Tibial nerve (tissue), 4 donors: ENCODE results near the gene TMEM168. TPM values are rescaled to one million over a fixed set of nuclear protein-coding genes. Genes with fewer than 3 reads are reported as not detected.
"Not testable (repeated sequence)": the region's sequence is repeated elsewhere in the genome, so short reads cannot be mapped to it uniquely, and the experiment has no call there.

Experiments used
- DNase-seq, 2 donors: peaks; one replicate each; pipeline ENCODE4 v3.0.0-alpha.2; 2019; ENCODE audit warnings: low spot score in 2 of 2
- H3K27ac ChIP-seq, 4 donors: fragments of 200-600 bp; sonication (generic) in 3 of 4; one replicate each; pipeline ENCODE4 v1.5.1; 2017 to 2019; ENCODE audit warnings: mild to moderate bottlenecking in 1 of 4
- H3K27me3 ChIP-seq, 2 donors: fragments of 200-600 bp; sonication (generic) in 1 of 2; one replicate each; pipeline versions ENCODE4 v1.5.1 to v1.6.0; 2017 to 2019
- H3K36me3 ChIP-seq, 3 donors: fragments of 200-600 bp; sonication (generic); one replicate each; pipeline ENCODE4 v1.5.1; 2018 to 2019
- H3K4me1 ChIP-seq, 4 donors: fragments of 200-600 bp; sonication (generic) in 3 of 4; one replicate each; pipeline ENCODE4 v1.5.1; 2017 to 2019
- H3K4me3 ChIP-seq, 4 donors: fragments of 200-600 bp; sonication (generic) in 3 of 4; one replicate each; pipeline ENCODE4 v1.5.1; 2017 to 2019; ENCODE audit warnings: mild to moderate bottlenecking in 1 of 4, moderate library complexity in 1 of 4
- H3K9me3 ChIP-seq, 4 donors: fragments of 200-600 bp; sonication (generic) in 3 of 4; one replicate each; pipeline ENCODE4 v1.5.1; 2017 to 2019
- EP300 ChIP-seq, 2 donors: sonication (generic); formaldehyde crosslinking; IDR thresholded peaks; one replicate each; pipeline ENCODE4 v1.6.1; 2017; ENCODE audit warnings: antibody characterized with exemption in 2 of 2, mild to moderate bottlenecking in 1 of 2
- POLR2A ChIP-seq, 2 donors: fragments of 450-650 bp; IDR thresholded peaks; one replicate each; pipeline ENCODE4 v1.6.1; 2017; ENCODE audit warnings: antibody characterized with exemption in 2 of 2, mild to moderate bottlenecking in 2 of 2, moderate library complexity in 2 of 2
- WGBS, 2 donors: methylation state at CpG; one replicate each; pipeline ENCODE4 v1.1.5; 2018; 5-methylcytosine and 5-hydroxymethylcytosine counted together
- total RNA-seq, 4 donors: library from RNA; depleted of rRNA; stranded (reverse); fragments of >200 nt; gene quantifications; one replicate each; pipeline ENCODE4 v1.1.0, GENCODE V29; 2016
- TF ChIP-seq, protein P1 (sequence below), 5 experiments: fragments of 200-600 bp in 3 of 5; fragments of 450-650 bp in 2 of 5; sonication (generic) in 3 of 5; IDR thresholded peaks; one replicate each; pipeline ENCODE4 v1.5.1; 2016 to 2019; ENCODE audit warnings: antibody characterized with exemption in 5 of 5, mild to moderate bottlenecking in 3 of 5, moderate library complexity in 2 of 5

TMEM168 gene
- total RNA-seq, 4 donors from 2014 or later = 15.6 to 30.6 (median 28.4) TPM

DNA sequence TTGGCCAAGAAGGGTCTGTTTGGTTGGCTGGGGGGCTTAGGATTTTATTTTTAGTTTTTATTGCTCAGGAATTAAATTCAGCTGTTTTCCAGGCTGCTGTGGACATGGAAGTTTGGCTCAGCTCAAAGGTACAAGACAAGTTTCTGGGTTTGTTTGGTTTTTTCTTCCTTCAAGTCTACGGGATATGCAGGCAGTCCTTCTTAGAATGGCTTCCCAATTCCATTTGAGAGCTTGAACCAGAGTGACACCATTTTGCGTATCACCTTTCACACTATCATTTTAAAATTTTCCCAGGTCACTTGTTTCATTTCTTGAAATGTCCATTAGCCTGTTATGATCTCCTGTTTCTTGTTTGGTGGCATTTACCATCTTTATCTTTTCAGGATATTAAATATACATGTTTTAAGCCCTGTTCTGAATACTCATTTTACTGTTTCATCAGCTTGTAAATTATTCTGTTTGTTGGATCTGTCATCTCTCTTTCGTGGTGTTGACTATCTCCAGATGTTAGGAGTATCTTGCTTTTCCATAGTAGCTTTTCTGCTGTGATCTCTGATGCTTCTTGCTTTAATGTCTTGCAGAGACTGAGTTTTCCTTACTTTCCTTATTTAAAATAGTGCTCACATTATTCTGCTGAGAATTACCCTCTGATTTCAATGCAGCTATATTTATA is 9.4 kb upstream of the TMEM168 start:
- WGBS, 2 donors = 69 to 75% methylated on average over 3 of the region's 3 CpGs
- TF ChIP-seq, protein P1, sequence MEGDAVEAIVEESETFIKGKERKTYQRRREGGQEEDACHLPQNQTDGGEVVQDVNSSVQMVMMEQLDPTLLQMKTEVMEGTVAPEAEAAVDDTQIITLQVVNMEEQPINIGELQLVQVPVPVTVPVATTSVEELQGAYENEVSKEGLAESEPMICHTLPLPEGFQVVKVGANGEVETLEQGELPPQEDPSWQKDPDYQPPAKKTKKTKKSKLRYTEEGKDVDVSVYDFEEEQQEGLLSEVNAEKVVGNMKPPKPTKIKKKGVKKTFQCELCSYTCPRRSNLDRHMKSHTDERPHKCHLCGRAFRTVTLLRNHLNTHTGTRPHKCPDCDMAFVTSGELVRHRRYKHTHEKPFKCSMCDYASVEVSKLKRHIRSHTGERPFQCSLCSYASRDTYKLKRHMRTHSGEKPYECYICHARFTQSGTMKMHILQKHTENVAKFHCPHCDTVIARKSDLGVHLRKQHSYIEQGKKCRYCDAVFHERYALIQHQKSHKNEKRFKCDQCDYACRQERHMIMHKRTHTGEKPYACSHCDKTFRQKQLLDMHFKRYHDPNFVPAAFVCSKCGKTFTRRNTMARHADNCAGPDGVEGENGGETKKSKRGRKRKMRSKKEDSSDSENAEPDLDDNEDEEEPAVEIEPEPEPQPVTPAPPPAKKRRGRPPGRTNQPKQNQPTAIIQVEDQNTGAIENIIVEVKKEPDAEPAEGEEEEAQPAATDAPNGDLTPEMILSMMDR (IDR thresholded peaks at IDR 0.05) = no peak
- TF ChIP-seq EP300 (IDR thresholded peaks at IDR 0.05) = no peak
- TF ChIP-seq POLR2A (IDR thresholded peaks at IDR 0.05) = no peak
- Histone ChIP-seq H3K27ac (no peak overlapping the region), H3K9me3 (no peaks in the 10 kb centered on the region), H3K4me1 (no peaks in the 10 kb centered on the region), H3K27me3 (no peaks in the 10 kb centered on the region), H3K36me3 (no peaks in the 10 kb centered on the region), H3K4me3 (no peak overlapping the region)
- DNase-seq = no peak

DNA sequence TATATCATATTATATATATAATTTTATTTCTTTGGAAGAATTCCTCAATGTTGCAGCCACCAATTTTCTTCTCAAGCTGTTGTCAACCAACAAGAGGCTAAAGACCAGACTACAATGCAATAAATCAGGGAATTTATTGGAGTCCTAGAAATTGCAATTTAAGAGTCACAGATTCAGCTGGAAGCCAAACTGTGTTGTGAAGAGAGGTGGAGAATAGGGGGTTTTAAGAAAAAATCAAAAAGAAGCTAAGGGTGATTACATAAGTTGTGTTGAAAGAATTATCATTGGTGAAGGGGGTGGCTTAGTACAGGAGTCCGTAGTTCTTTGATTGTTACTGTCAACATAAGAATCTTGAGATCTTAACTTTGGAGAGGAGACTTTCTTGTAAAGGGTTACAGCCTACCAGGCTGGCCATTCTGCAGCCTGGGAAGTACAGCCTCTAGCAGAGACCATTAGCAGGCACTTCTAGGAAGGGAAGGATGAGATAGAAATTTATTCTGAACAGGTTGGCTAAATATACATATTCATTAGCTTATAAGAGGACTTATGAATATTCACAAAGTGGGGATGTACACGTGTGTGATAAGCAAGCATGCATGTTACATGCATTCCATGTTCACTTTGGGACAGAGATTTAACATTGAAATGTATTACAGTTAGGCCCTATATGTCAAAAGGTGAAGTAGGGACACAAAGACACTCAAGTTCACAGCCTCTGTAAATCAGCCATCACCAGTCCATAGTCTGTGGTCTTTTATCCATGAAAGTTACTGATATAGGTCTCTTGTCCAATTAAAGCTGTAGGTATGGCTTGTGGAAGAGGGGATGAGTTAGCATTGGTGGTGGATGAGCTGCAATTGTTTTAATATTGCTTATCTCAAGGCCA is 8.3 kb upstream of the TMEM168 start:
- no peak for TF ChIP-seq EP300 (IDR thresholded peaks at IDR 0.05)
- TF ChIP-seq, protein P1 (IDR thresholded peaks at IDR 0.05) = no peak
- no peak for TF ChIP-seq POLR2A (IDR thresholded peaks at IDR 0.05)
- WGBS, 2 donors = 53 to 77% methylated on average over 2 of the region's 2 CpGs

DNA sequence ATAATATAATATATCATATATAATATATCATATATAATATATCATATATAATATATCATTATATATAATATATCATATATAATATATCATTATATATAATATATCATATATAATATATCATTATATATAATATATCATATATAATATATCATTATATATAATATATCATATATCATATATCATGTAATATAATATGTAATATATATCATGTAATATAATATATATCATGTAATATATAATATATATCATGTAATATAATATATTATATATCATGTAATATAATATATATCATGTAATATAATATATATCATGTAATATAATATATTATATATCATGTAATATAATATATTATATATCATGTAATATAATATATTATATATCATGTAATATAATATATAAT is 6.4 kb upstream of the TMEM168 start:
- not testable (repeated sequence) for H3K27ac ChIP-seq, H3K4me3 ChIP-seq, H3K9me3 ChIP-seq, H3K4me1 ChIP-seq, DNase-seq, H3K36me3 ChIP-seq, H3K27me3 ChIP-seq

More for the DNA sequence above, 8.3 kb upstream of the TMEM168 start:
- no peaks in the 10 kb centered on the region for H3K27me3 ChIP-seq
- H3K36me3 ChIP-seq = no peaks in the 10 kb centered on the region
- no peaks in the 10 kb centered on the region for H3K9me3 ChIP-seq
- no peak overlapping the region for H3K4me3 ChIP-seq
- no peak for DNase-seq
- H3K4me1 ChIP-seq = no peaks in the 10 kb centered on the region
- no peak overlapping the region for H3K27ac ChIP-seq

DNA sequence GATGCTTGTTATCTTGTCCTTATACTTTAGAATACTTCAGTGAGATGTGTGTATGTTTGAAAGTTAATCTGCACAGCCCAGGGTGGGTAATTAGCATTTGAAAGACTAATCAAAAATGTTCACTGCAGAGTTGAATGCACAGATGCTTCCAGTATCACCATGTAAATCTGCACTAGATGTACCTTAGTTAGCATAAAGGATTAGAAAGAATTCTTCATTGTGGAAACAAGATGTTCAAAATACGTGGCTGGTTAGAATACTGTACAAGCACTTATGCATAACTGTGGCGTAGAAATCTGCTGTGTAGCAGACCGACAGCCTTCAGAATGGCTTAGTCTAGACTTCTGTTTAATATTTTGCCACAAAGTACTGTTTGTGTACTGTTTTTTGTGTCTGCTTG is 2.2 kb upstream of the TMEM168 start:
- H3K27me3 ChIP-seq = no peaks in the 10 kb centered on the region
- H3K9me3 ChIP-seq = no peaks in the 10 kb centered on the region
- peaks cover 0 to 20% (median 10%) of the 10 kb centered on the region in 4 donors for H3K4me1 ChIP-seq
- TF ChIP-seq POLR2A (IDR thresholded peaks at IDR 0.05) (no peak), EP300 (IDR thresholded peaks at IDR 0.05) (no peak)
- TF ChIP-seq, protein P1 (IDR thresholded peaks at IDR 0.05) = no peak
- H3K4me3 ChIP-seq = no peak overlapping the region
- DNase-seq = no peak
- 82% methylated on average over 3 of the region's 3 CpGs for WGBS, 2 donors
- H3K36me3 ChIP-seq = no peaks in the 10 kb centered on the region
- no peak overlapping the region for H3K27ac ChIP-seq

DNA sequence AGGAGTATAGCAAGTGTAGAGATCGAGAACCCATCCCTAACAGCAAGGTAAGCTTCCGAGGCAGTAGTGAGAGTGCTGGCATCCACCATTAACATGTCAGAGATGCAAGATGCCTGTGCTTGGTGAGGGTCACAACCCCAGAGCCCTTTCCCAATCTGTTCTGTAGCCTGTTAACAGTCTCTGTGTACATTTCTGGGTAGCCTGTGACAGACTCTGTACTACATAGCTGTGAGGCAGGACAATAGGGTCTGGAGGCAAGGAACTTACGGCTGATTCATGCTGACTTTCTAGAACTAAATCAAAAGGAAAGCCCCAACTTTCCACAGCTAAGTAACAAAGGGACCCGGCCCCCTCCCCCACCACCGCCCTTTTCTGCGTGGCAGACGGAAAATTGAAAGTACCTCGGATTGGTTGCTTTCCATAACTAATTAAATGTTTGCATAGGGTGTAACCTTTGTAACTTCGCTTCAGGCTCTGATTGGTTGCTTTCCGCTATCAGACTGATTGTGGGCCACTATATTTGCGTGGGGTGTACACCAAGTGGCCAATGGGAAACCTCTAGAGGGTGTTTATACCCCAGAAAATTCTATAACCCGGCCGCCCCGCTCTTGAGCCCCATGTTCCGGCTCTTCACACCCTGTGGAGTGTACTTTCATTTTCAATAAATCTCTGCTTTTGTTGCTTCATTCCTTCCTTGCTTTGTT is 1.4 kb upstream of the TMEM168 start:
- Histone ChIP-seq H3K27me3 (no peaks in the 10 kb centered on the region), H3K4me1 (peaks cover 0 to 20% (median 10%) of the 10 kb centered on the region in 4 donors), H3K36me3 (no peaks in the 10 kb centered on the region), H3K9me3 (no peaks in the 10 kb centered on the region), H3K27ac (no peak overlapping the region), H3K4me3 (no peak overlapping the region)
- TF ChIP-seq POLR2A (IDR thresholded peaks at IDR 0.05) (no peak), EP300 (IDR thresholded peaks at IDR 0.05) (no peak)
- TF ChIP-seq, protein P1 (IDR thresholded peaks at IDR 0.05) = no peak
- 93 to 96% methylated on average over 15 of the region's 15 CpGs for WGBS, 2 donors
- DNase-seq = no peak
